Glutamatergic neuron (in vitro differentiated cells): ENCODE data around the gene LETM1. TPM values are rescaled to one million over a fixed set of nuclear protein-coding genes. Genes with fewer than 3 reads are reported as not detected.

Source experiments
- DNase-seq: peaks from one replicate; pipeline ENCODE4 v3.0.0; 2022
- H3K27ac Mint-ChIP-seq: one replicate; pipeline ENCODE4 v1.8.0; 2020; ENCODE audit warnings: mild to moderate bottlenecking, mixed read lengths, inconsistent platforms; ENCODE audit not compliant: unreplicated experiment
- H3K27me3 Mint-ChIP-seq: one replicate; pipeline ENCODE4 v1.8.0; 2020; ENCODE audit warnings: mild to moderate bottlenecking, moderate library complexity, mixed read lengths, inconsistent platforms; ENCODE audit not compliant: unreplicated experiment
- H3K36me3 Mint-ChIP-seq: one replicate; pipeline ENCODE4 v1.8.0; 2020; ENCODE audit warnings: mild to moderate bottlenecking, mixed read lengths, inconsistent platforms; ENCODE audit not compliant: unreplicated experiment
- H3K4me1 Mint-ChIP-seq: one replicate; pipeline ENCODE4 v1.8.0; 2020; ENCODE audit warnings: mild to moderate bottlenecking, low read depth, mixed read lengths, inconsistent platforms; ENCODE audit not compliant: unreplicated experiment
- H3K4me3 Mint-ChIP-seq: one replicate; pipeline ENCODE4 v1.8.0; 2020; ENCODE audit warnings: mild to moderate bottlenecking, mixed read lengths, inconsistent platforms; ENCODE audit not compliant: unreplicated experiment
- H3K9me3 Mint-ChIP-seq: one replicate; pipeline ENCODE4 v1.8.0; 2020; ENCODE audit warnings: mild to moderate bottlenecking, moderate library complexity, mixed read lengths, inconsistent platforms; ENCODE audit not compliant: unreplicated experiment
- total RNA-seq: library from RNA; stranded (reverse); fragmentation: NEBNext Ultra II Directional; extraction: Animal tissue kit (Norgen Biotek cat#: 25700); gene quantifications from one replicate; pipeline ENCODE4 v1.2.1, GENCODE V29; 2021; ENCODE audit not compliant: unreplicated experiment
- TF ChIP-seq, protein P1 (sequence below): fragments of 200-600 bp; sonication (generic); IDR thresholded peaks from one replicate; pipeline ENCODE4 v1.5.0; 2021; ENCODE audit not compliant: partially characterized antibody, unreplicated experiment

LETM1 gene
- total RNA-seq, 1 donor from 2014 or later: 48.5 TPM

DNA sequence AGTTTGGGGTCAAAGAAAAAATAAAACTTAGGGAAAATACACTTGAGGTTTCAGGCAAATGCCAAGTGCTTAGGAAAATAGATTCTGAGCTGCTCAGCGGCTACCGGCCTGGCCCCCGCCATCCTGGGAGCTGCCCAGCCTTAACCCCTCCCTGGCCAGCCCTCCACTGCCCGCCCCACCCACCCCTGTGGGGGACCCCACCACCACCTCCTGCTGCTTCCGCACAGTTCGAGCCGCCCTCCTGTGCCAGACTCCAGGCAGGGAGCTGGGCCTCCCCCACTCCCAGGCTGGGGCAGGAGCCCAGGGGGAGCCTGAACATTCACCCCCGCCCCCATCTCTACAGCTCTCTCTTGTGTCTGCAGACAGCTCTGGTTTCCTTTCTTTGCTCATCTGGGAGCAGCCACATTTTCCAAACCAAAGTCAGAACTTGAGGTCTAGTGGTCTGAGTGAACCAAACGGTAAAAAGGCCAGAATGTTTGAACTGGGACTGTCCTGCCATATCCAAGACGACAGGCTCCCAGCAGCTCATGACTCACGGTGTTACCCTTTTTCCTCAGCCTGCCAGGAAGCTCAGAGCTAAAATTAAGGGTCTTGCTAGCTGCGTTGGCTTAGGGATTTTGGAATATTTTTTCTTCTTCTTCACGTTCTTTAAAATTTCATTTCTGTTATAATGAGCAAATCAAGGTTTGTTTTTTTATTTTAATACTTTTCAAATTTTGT is 67.5 kb downstream of the LETM1 start:
- no peak for DNase-seq
- no peaks in the 10 kb centered on the region for H3K4me1 Mint-ChIP-seq
- no peaks in the 10 kb centered on the region for H3K36me3 Mint-ChIP-seq
- peaks cover 2% of the 10 kb centered on the region for H3K9me3 Mint-ChIP-seq
- no peak overlapping the region for H3K4me3 Mint-ChIP-seq
- H3K27me3 Mint-ChIP-seq: peaks cover 6% of the 10 kb centered on the region
- TF ChIP-seq, protein P1, sequence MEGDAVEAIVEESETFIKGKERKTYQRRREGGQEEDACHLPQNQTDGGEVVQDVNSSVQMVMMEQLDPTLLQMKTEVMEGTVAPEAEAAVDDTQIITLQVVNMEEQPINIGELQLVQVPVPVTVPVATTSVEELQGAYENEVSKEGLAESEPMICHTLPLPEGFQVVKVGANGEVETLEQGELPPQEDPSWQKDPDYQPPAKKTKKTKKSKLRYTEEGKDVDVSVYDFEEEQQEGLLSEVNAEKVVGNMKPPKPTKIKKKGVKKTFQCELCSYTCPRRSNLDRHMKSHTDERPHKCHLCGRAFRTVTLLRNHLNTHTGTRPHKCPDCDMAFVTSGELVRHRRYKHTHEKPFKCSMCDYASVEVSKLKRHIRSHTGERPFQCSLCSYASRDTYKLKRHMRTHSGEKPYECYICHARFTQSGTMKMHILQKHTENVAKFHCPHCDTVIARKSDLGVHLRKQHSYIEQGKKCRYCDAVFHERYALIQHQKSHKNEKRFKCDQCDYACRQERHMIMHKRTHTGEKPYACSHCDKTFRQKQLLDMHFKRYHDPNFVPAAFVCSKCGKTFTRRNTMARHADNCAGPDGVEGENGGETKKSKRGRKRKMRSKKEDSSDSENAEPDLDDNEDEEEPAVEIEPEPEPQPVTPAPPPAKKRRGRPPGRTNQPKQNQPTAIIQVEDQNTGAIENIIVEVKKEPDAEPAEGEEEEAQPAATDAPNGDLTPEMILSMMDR: no peak
- no peak overlapping the region for H3K27ac Mint-ChIP-seq

DNA sequence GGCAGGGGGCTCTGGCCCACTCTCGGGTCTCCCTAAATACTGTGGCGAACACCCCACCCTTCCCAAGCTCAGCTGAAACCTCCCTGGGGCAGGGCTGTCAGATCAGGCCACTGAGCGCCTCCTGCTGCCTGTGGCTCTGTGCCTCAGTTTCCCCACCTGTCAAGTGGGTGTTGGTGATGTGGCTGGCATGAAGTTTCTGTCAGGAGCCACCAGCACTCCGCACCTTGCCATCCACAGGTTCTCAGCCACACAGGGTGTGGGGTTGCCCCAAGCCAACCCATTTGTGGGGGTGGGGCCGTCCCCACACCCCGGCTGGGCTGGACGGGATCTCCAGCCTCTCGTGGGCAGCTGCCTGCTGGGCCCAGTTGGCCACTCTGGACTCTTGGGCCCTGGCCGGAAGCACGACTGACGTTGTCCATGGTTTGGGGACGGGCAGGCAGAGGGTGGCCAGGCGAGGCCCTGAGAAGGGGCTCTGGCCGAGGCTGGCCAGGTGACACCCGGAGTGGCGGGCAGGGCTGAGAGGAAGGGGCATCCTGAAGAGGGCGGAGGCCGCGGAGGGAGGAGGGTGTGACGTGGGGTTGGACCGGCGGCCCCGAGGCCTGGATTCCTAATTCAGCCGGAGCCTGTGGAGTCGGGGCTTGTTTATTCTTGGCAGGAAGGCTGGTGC is 68.4 kb downstream of the LETM1 start:
- TF ChIP-seq, protein P1: no peak
- DNase-seq: no peak
- Mint-ChIP-seq H3K36me3 (no peaks in the 10 kb centered on the region), H3K9me3 (peaks cover 2% of the 10 kb centered on the region), H3K27me3 (peaks cover 6% of the 10 kb centered on the region), H3K27ac (no peak overlapping the region), H3K4me3 (no peak overlapping the region), H3K4me1 (no peaks in the 10 kb centered on the region)

DNA sequence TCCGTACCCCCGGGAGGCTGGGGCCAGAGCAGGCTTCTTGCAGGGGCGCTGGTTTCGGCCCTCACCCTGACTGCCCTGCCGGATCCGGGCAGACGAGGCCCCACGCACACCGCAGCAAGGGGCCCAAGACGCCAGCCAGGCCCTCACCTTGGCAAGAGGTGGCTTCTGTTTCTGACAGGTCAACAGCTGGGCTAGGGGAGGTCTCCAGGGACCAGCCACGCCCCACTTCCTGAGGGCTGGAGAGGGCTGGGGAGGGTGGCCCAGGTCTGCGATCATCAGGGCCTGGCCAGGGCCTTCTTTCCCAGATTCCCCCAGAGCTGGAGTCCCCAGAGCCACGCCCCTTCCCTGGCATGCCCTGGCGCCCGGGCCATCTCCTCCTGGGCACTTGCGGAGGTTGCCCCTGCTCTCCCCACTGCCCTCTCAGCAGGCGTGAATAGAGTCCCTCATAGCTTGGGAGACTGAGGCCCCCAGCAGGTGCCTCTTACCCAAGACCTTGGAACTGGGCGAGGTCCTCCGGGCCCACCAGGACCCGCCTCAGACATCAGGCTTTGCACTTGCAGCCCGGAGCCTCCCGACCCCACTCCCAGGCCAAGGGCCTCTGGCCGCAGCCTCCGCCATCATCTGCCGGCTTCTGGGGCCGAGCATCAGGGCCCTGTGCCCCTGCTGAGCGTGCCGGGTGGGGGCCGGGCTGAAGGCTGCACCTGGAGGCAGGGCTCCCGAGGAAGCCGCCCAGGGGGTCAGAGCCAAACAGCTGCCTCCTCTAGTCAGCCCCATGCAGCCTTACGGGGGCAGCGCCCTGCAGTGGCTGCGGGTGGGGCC is 69.2 kb downstream of the LETM1 start:
- Mint-ChIP-seq H3K4me3 (no peak overlapping the region), H3K9me3 (peaks cover 2% of the 10 kb centered on the region), H3K4me1 (no peaks in the 10 kb centered on the region), H3K36me3 (no peaks in the 10 kb centered on the region), H3K27ac (no peak overlapping the region), H3K27me3 (peaks cover 4% of the 10 kb centered on the region)
- no peak for DNase-seq
- TF ChIP-seq, protein P1: no peak

DNA sequence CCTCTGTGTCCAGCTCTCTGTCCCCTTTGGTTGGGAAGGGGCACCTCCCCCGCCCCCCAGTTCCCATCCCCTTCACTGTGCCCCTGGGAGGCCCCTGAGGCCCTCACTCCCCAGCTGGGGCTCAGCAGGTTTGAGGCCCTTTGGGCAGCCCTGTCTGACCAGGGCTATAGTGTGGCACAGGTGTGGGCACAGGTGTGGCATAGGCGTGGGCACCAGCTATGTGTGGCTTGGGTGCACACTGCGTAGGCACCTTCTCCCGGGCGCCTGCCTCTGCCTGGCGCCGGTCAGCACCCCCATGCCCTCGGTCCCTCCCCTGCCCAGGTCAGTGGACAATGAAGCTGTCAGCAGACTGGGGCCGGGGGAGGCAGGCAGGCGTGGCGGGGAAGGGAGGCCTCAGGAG is 70.4 kb downstream of the LETM1 start:
- H3K27me3 Mint-ChIP-seq: no peaks in the 10 kb centered on the region
- peaks cover 2% of the 10 kb centered on the region for H3K9me3 Mint-ChIP-seq
- DNase-seq: no peak
- TF ChIP-seq, protein P1: no peak
- H3K36me3 Mint-ChIP-seq: no peaks in the 10 kb centered on the region
- no peaks in the 10 kb centered on the region for H3K4me1 Mint-ChIP-seq
- no peak overlapping the region for H3K4me3 Mint-ChIP-seq
- no peak overlapping the region for H3K27ac Mint-ChIP-seq
